Omental fat pad (tissue), 4 donors: ENCODE measurements around the gene GPX2. TPM values are rescaled to one million over a fixed set of nuclear protein-coding genes. Genes with fewer than 3 reads are reported as not detected.

ENCODE experiments used
- ATAC-seq: fragments of 150-250 bp; one replicate; pipeline ENCODE4 v1.9.1; 2016; ENCODE audit warnings: mild to moderate bottlenecking, moderate library complexity; ENCODE audit not compliant: low FRiP score
- DNase-seq: peaks from one replicate; pipeline ENCODE4 v3.0.0-alpha.2; 2019; ENCODE audit warnings: low spot score
- CTCF ChIP-seq, 3 donors: fragments of 450-650 bp; IDR thresholded peaks; one replicate each; pipeline ENCODE4 v1.5.1; 2016 to 2017; ENCODE audit warnings: antibody characterized with exemption in 3 of 3, mild to moderate bottlenecking in 3 of 3, moderate library complexity in 2 of 3
- total RNA-seq, 4 donors: library from RNA; depleted of rRNA; stranded (reverse); fragments of >200 nt; gene quantifications; one replicate each; pipeline ENCODE4 v1.1.0, GENCODE V29; 2016

The GPX2 gene
- total RNA-seq, 4 donors from 2014 or later: not detected

GRCh38 chr14:64953661-64954060, 11.1 kb upstream of the GPX2 start:
- no peak for TF ChIP-seq CTCF (IDR thresholded peaks at IDR 0.05)
- ATAC-seq (no peak), DNase-seq (no peak)

- TF ChIP-seq CTCF (IDR thresholded peaks at IDR 0.05): no peak
- ATAC-seq: no peak
- DNase-seq: no peak
Measured at GRCh38 chr14:64953310-64953654, 10.7 kb upstream of the GPX2 start.

- no peak for TF ChIP-seq CTCF (IDR thresholded peaks at IDR 0.05)
- no peak for DNase-seq
- ATAC-seq: no peak
Measured at GRCh38 chr14:64952598-64953309, 10.2 kb upstream of the GPX2 start.

- TF ChIP-seq CTCF (IDR thresholded peaks at IDR 0.05): no peak
- DNase-seq: no peak
- no peak for ATAC-seq
Measured at GRCh38 chr14:64951724-64952123, 9.2 kb upstream of the GPX2 start.

GRCh38 chr14:64951291-64951690, 8.7 kb upstream of the GPX2 start:
- DNase-seq (no peak), ATAC-seq (no peak)
- no peak for TF ChIP-seq CTCF (IDR thresholded peaks at IDR 0.05)

GRCh38 chr14:64950889-64951288, 8.3 kb upstream of the GPX2 start:
- DNase-seq (no peak), ATAC-seq (no peak)
- no peak for TF ChIP-seq CTCF (IDR thresholded peaks at IDR 0.05)

GRCh38 chr14:64948612-64949210, 6.2 kb upstream of the GPX2 start:
- DNase-seq: no peak
- ATAC-seq: no peak
- TF ChIP-seq CTCF (IDR thresholded peaks at IDR 0.05): no peak
